Esophagus squamous epithelium (tissue), 4 donors: ENCODE data around the gene EVC.

Experiments used
- CTCF ChIP-seq, 6 experiments: fragments of 450-650 bp in 4 of 6; fragments of 200-600 bp in 2 of 6; sonication (generic) in 2 of 6; IDR thresholded peaks; one replicate each; pipeline ENCODE4 v1.5.1; 2016 to 2019; ENCODE audit warnings: antibody characterized with exemption in 6 of 6, mild to moderate bottlenecking in 4 of 6, moderate library complexity in 4 of 6
- POLR2A ChIP-seq, 4 donors: fragments of 450-650 bp; IDR thresholded peaks; one replicate each; pipeline ENCODE4 v1.6.1; 2017; ENCODE audit warnings: antibody characterized with exemption in 4 of 4, mild to moderate bottlenecking in 4 of 4, moderate library complexity in 3 of 4

- TF ChIP-seq CTCF (IDR thresholded peaks at IDR 0.05) (no peak), POLR2A (IDR thresholded peaks at IDR 0.05) (no peak)
These were observed 4.4 kb downstream of the EVC start for GRCh38 chr4:5715357-5715756.
